Neural cell (in vitro differentiated cells): ENCODE results near the gene MCUR1. TPM values are rescaled to one million over a fixed set of nuclear protein-coding genes. Genes with fewer than 3 reads are reported as not detected.

Experiments
- H2AFZ ChIP-seq: fragments of 200-600, 300-800 bp; sonication (generic), shearing (Covaris generic); 2 replicates; pipeline ENCODE4 v1.6.0; 2014; ENCODE audit warnings: low read depth, mild to moderate bottlenecking, antibody characterized with exemption, low read length, moderate library complexity
- H3F3A ChIP-seq: fragments of 200-600 bp; shearing (Covaris generic); 2 replicates; pipeline ENCODE4 v1.6.1; 2016; ENCODE audit warnings: mild to moderate bottlenecking, moderate library complexity, mixed read lengths, antibody characterized with exemption, low read length; ENCODE audit not compliant: insufficient read depth, poor library complexity, severe bottlenecking
- H3K27ac ChIP-seq: fragments of 200-600, 300-800 bp; sonication (generic), shearing (Covaris generic); 2 replicates; pipeline ENCODE4 v1.5.1; 2014; ENCODE audit warnings: mild to moderate bottlenecking, low read length, moderate library complexity
- H3K27me3 ChIP-seq: fragments of 300-800, 200-600 bp; sonication (generic), shearing (Covaris generic); 2 replicates; pipeline ENCODE4 v1.6.0; 2014; ENCODE audit warnings: mild to moderate bottlenecking, low read depth, low read length, moderate library complexity; ENCODE audit not compliant: insufficient read depth
- H3K36me3 ChIP-seq: fragments of 300-800, 200-600 bp; sonication (generic), shearing (Covaris generic); 2 replicates; pipeline ENCODE4 v1.5.1; 2014; ENCODE audit warnings: mild to moderate bottlenecking, antibody characterized with exemption, low read length, moderate library complexity; ENCODE audit not compliant: insufficient read depth
- H3K4me2 ChIP-seq: fragments of 300-800, 200-600 bp; sonication (generic), shearing (Covaris generic); 2 replicates; pipeline ENCODE4 v1.6.0; 2014; ENCODE audit warnings: mild to moderate bottlenecking, low read length
- H3K4me3 ChIP-seq: fragments of 300-800, 200-600 bp; sonication (generic), shearing (Covaris generic); 2 replicates; pipeline ENCODE4 v1.5.1; 2014; ENCODE audit warnings: mild to moderate bottlenecking, low read length, moderate library complexity
- H3K79me2 ChIP-seq: fragments of 200-600 bp; shearing (Covaris generic); replicated peaks from 2 replicates; pipeline ENCODE4 v1.6.0; 2014; ENCODE audit warnings: mild to moderate bottlenecking, low read length, moderate library complexity; ENCODE audit not compliant: insufficient read depth
- H3K9ac ChIP-seq: fragments of 300-800, 200-600 bp; sonication (generic), shearing (Covaris generic); 2 replicates; pipeline ENCODE4 v1.6.1; 2016; ENCODE audit warnings: mild to moderate bottlenecking, low read length, mixed read lengths
- H3K9me2 ChIP-seq: fragments of 200-600 bp; shearing (Covaris generic); 2 replicates; pipeline ENCODE4 v1.6.1; 2016; ENCODE audit warnings: mild to moderate bottlenecking, low read length, mixed read lengths; ENCODE audit not compliant: insufficient read depth
- H3K9me3 ChIP-seq: fragments of 200-600, 300-800 bp; sonication (generic), shearing (Covaris generic); 2 replicates; pipeline ENCODE4 v1.6.1; 2016; ENCODE audit warnings: mild to moderate bottlenecking, mixed run types, low read length, moderate library complexity, mixed read lengths
- H4K20me1 ChIP-seq: fragments of 200-600 bp; shearing (Covaris generic); 2 replicates; pipeline ENCODE4 v1.6.1; 2016; ENCODE audit warnings: mild to moderate bottlenecking, mixed run types; ENCODE audit not compliant: insufficient read depth
- EP300 ChIP-seq: fragments of 450-650 bp; conservative IDR thresholded peaks from 2 replicates; pipeline ENCODE4 v1.6.1; 2014; ENCODE audit warnings: antibody characterized with exemption, mild to moderate bottlenecking, moderate library complexity; ENCODE audit not compliant: poor library complexity, severe bottlenecking
- EZH2 ChIP-seq: fragments of 200-600, 300-800 bp; shearing (Covaris generic), sonication (generic); IDR thresholded peaks from 2 replicates; pipeline ENCODE4 v1.6.1; 2014; ENCODE audit warnings: antibody characterized with exemption, low read length, borderline replicate concordance, mild to moderate bottlenecking; ENCODE audit not compliant: insufficient read depth, poor library complexity, severe bottlenecking
- MXI1 ChIP-seq: fragments of 450-650 bp; conservative IDR thresholded peaks from 2 replicates; pipeline ENCODE4 v1.6.1; 2014; ENCODE audit warnings: antibody characterized with exemption, mild to moderate bottlenecking; ENCODE audit not compliant: poor library complexity, severe bottlenecking
- POLR2AphosphoS5 ChIP-seq: IDR thresholded peaks from 2 replicates; pipeline ENCODE4 v1.6.1; 2012
- RAD21 ChIP-seq: fragments of 450-650 bp; conservative IDR thresholded peaks from 2 replicates; pipeline ENCODE4 v1.6.1; 2014; ENCODE audit warnings: antibody characterized with exemption, mild to moderate bottlenecking, moderate library complexity
- SMC3 ChIP-seq: fragments of 450-650 bp; conservative IDR thresholded peaks from 2 replicates; pipeline ENCODE4 v1.6.1; 2014; ENCODE audit warnings: antibody characterized with exemption, mild to moderate bottlenecking, moderate library complexity; ENCODE audit not compliant: poor library complexity
- TAF1 ChIP-seq: IDR thresholded peaks from 2 replicates; pipeline ENCODE4 v1.6.1; 2012; ENCODE audit warnings: low read depth
- polyA plus RNA-seq: library from polyadenylated mRNA; depleted of rRNA; stranded (reverse); fragments of >200 nt; gene quantifications from 2 replicates; pipeline ENCODE4 v1.2.3, GENCODE V29; 2014
- TF ChIP-seq, protein P1 (sequence below): fragments of 450-650 bp; IDR thresholded peaks from 2 replicates; pipeline ENCODE4 v1.5.1; 2014; ENCODE audit warnings: antibody characterized with exemption, mild to moderate bottlenecking, moderate library complexity; ENCODE audit not compliant: poor library complexity, severe bottlenecking
- TF ChIP-seq, protein P2 (sequence below): IDR thresholded peaks from 2 replicates; pipeline ENCODE4 v1.6.1; 2012; ENCODE audit warnings: borderline replicate concordance

The MCUR1 gene
- polyA plus RNA-seq, 1 donor from 2014 or later: 10.0 TPM

DNA sequence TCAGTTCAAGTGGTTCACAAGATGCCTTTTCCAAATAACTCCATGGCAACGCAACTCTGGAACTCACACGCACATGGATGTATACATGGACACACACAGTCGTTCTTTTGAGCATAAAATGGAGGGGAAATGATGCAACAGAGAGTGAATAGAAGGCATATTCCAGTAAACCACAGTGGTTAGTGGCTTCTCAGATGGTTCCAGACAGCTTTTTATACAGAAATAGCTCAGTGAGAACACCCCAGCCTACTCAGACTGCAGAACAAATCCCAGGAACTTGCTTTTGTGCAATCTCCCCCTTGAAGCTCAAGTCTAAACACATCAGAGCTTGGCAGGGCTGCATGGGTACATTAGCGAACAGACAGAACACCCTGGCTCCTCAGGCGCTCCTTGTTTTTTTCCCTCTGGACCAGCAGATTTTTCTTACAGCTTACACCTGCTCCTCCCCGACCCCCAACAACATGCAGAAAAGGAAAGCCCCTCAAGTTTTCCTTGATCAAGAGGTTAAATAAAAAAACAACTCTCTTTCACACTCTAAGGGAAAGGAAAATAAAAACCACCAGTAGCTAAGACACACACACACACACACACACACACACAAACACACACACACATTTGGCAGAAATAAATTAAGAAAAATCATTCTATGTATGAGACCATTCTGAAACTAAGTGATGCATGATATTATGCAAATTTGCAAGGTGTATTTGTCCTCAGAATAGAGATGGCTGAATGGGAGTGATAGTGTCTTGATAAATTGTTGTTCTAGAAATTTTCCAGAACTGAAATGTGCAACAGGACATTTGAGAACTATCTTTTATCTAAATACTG, 51.5 kb downstream of the MCUR1 start:
- H3K36me3 ChIP-seq: no peaks in the 10 kb centered on the region
- H2AFZ ChIP-seq: no peak overlapping the region
- H3K4me2 ChIP-seq: no peak overlapping the region
- TF ChIP-seq TAF1 (no peak), SMC3 (no peak), EP300 (no peak), EZH2 (no peak), POLR2AphosphoS5 (no peak), MXI1 (no peak), RAD21 (no peak)
- TF ChIP-seq, protein P1, sequence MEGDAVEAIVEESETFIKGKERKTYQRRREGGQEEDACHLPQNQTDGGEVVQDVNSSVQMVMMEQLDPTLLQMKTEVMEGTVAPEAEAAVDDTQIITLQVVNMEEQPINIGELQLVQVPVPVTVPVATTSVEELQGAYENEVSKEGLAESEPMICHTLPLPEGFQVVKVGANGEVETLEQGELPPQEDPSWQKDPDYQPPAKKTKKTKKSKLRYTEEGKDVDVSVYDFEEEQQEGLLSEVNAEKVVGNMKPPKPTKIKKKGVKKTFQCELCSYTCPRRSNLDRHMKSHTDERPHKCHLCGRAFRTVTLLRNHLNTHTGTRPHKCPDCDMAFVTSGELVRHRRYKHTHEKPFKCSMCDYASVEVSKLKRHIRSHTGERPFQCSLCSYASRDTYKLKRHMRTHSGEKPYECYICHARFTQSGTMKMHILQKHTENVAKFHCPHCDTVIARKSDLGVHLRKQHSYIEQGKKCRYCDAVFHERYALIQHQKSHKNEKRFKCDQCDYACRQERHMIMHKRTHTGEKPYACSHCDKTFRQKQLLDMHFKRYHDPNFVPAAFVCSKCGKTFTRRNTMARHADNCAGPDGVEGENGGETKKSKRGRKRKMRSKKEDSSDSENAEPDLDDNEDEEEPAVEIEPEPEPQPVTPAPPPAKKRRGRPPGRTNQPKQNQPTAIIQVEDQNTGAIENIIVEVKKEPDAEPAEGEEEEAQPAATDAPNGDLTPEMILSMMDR: no peak
- TF ChIP-seq, protein P2, sequence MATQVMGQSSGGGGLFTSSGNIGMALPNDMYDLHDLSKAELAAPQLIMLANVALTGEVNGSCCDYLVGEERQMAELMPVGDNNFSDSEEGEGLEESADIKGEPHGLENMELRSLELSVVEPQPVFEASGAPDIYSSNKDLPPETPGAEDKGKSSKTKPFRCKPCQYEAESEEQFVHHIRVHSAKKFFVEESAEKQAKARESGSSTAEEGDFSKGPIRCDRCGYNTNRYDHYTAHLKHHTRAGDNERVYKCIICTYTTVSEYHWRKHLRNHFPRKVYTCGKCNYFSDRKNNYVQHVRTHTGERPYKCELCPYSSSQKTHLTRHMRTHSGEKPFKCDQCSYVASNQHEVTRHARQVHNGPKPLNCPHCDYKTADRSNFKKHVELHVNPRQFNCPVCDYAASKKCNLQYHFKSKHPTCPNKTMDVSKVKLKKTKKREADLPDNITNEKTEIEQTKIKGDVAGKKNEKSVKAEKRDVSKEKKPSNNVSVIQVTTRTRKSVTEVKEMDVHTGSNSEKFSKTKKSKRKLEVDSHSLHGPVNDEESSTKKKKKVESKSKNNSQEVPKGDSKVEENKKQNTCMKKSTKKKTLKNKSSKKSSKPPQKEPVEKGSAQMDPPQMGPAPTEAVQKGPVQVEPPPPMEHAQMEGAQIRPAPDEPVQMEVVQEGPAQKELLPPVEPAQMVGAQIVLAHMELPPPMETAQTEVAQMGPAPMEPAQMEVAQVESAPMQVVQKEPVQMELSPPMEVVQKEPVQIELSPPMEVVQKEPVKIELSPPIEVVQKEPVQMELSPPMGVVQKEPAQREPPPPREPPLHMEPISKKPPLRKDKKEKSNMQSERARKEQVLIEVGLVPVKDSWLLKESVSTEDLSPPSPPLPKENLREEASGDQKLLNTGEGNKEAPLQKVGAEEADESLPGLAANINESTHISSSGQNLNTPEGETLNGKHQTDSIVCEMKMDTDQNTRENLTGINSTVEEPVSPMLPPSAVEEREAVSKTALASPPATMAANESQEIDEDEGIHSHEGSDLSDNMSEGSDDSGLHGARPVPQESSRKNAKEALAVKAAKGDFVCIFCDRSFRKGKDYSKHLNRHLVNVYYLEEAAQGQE: no peak
- H3K9me3 ChIP-seq: no peaks in the 10 kb centered on the region
- no peaks in the 10 kb centered on the region for H3K27me3 ChIP-seq
- no peaks in the 10 kb centered on the region for H4K20me1 ChIP-seq
- H3K4me3 ChIP-seq: no peak overlapping the region
- H3K9me2 ChIP-seq: no peaks in the 10 kb centered on the region
- H3K27ac ChIP-seq: no peak overlapping the region
- H3K79me2 ChIP-seq: no peaks in the 10 kb centered on the region
- no peak overlapping the region for H3K9ac ChIP-seq
- H3F3A ChIP-seq: no peaks in the 10 kb centered on the region

DNA sequence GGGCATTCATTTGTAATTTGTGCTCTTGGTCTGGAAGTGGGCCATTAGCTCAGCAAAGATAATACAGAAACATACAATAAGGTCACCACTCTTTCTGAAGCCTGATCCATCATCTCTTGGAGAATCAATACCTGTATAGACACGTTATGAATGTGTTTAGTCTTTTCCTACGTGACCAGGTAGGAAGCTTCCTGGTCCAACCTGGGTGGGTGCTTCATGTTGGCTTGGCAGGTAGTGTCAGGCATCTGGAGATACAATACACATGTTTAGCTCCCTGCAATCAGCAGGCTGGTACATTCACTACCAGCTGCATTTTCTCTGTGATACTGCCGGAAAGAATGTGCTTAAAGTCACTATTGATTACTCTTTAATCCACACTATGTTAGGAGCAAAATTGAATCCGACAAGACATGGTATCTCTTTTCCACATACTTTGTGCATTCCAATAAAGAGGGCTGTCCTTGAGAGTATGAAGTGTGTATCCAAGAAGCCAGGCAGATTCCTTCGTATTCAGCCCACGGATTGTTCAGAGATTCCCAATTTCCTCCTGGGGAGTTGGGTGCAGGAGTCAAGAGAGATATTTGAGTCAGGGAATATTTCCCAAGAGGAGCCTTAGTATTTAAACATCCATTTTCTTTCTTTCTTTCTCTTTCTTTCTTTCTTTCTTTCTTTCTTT, 52.9 kb downstream of the MCUR1 start:
- H3K9me2 ChIP-seq: no peaks in the 10 kb centered on the region
- no peak overlapping the region for H2AFZ ChIP-seq

More for the DNA sequence above, 52.9 kb downstream of the MCUR1 start:
- no peak overlapping the region for H3K4me2 ChIP-seq
- no peaks in the 10 kb centered on the region for H4K20me1 ChIP-seq
- TF ChIP-seq RAD21 (no peak), EP300 (no peak), TAF1 (no peak), EZH2 (no peak), MXI1 (no peak), POLR2AphosphoS5 (no peak), SMC3 (no peak)
- TF ChIP-seq, protein P2: no peak
- TF ChIP-seq, protein P1: no peak
- no peaks in the 10 kb centered on the region for H3K36me3 ChIP-seq
- H3K27me3 ChIP-seq: no peaks in the 10 kb centered on the region
- no peak overlapping the region for H3K4me3 ChIP-seq
- H3F3A ChIP-seq: no peaks in the 10 kb centered on the region
- no peaks in the 10 kb centered on the region for H3K9me3 ChIP-seq
- no peaks in the 10 kb centered on the region for H3K79me2 ChIP-seq
- no peak overlapping the region for H3K9ac ChIP-seq
- no peak overlapping the region for H3K27ac ChIP-seq
